Measurements from ENCODE around the gene GLRX3. TPM values are rescaled to one million over a fixed set of nuclear protein-coding genes. Genes with fewer than 3 reads are reported as not detected.

GLRX3 gene
- total RNA-seq, 1 donor from 2014 or later, result 61.2 TPM

DNA sequence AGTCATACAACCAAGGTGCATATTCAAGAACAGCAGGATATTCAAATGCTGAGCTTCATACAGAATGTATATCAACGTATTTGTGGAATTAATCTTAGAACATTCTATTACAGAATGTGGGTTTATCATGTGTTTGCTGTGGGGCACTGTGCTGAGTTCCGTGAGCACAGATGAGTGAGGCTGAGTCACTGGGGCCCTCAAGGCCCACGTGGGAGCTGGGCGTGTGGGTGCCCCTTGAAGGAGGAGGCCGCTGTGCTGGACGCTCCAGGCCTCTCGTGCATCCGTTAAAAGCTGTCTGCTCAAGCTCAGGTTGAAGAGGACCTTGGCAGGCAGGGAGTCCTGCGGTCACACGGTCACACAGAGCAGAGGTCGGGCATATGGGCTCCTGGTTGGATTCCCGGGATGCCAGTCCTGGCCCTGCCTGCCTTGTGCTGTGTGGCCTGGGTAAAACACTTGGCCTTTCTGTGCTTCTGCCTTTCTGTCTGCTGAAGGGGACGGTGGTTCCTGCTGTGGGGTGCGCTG, 70.1 kb downstream of the GLRX3 start:
- H3K9me3 Mint-ChIP-seq (ENCODE audit: unreplicated experiment), result no peaks in the 10 kb centered on the region
- H3K36me3 Mint-ChIP-seq (ENCODE audit: unreplicated experiment), result no peaks in the 10 kb centered on the region
- H3K4me1 Mint-ChIP-seq (ENCODE audit: unreplicated experiment), result no peaks in the 10 kb centered on the region
- H3K27ac Mint-ChIP-seq (ENCODE audit: unreplicated experiment), result no peak overlapping the region
- DNase-seq (ENCODE audit: extremely low spot score, unreplicated experiment), result no peak
- TF ChIP-seq, protein P1, sequence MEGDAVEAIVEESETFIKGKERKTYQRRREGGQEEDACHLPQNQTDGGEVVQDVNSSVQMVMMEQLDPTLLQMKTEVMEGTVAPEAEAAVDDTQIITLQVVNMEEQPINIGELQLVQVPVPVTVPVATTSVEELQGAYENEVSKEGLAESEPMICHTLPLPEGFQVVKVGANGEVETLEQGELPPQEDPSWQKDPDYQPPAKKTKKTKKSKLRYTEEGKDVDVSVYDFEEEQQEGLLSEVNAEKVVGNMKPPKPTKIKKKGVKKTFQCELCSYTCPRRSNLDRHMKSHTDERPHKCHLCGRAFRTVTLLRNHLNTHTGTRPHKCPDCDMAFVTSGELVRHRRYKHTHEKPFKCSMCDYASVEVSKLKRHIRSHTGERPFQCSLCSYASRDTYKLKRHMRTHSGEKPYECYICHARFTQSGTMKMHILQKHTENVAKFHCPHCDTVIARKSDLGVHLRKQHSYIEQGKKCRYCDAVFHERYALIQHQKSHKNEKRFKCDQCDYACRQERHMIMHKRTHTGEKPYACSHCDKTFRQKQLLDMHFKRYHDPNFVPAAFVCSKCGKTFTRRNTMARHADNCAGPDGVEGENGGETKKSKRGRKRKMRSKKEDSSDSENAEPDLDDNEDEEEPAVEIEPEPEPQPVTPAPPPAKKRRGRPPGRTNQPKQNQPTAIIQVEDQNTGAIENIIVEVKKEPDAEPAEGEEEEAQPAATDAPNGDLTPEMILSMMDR (IDR thresholded peaks at IDR 0.05), result no peak
- no peaks in the 10 kb centered on the region for H3K27me3 Mint-ChIP-seq (ENCODE audit: unreplicated experiment)
- no peak overlapping the region for H3K4me3 Mint-ChIP-seq (ENCODE audit: unreplicated experiment)

- Mint-ChIP-seq H3K4me1 (ENCODE audit: unreplicated experiment) (no peaks in the 10 kb centered on the region), H3K36me3 (ENCODE audit: unreplicated experiment) (no peaks in the 10 kb centered on the region), H3K27ac (ENCODE audit: unreplicated experiment) (no peak overlapping the region), H3K27me3 (ENCODE audit: unreplicated experiment) (no peaks in the 10 kb centered on the region), H3K9me3 (ENCODE audit: unreplicated experiment) (no peaks in the 10 kb centered on the region), H3K4me3 (ENCODE audit: unreplicated experiment) (no peak overlapping the region)
- DNase-seq (ENCODE audit: extremely low spot score, unreplicated experiment), result no peak
- TF ChIP-seq, protein P1 (IDR thresholded peaks at IDR 0.05), result no peak
Measured at GRCh38 chr10:130207205-130207604, 71.0 kb downstream of the GLRX3 start.

DNA sequence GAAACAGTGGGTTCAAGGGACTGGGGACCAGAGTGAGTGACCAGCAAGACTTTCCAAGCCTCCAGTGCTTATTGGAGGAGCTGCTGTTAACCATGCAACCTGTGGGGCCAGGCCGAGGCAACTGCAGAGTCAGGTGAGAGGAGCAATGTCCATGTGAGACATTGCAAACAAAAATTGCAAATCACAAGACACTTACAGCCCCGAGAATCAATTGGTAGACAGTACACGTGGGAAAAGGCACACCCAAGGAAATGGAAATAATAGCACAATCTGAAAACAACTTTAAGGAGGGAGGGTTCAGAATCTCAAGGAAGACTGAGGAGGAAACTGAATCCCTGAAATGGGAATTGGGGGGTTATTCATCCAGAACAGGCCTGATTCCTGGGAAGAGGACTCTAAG, 72.6 kb downstream of the GLRX3 start:
- Mint-ChIP-seq H3K4me3 (ENCODE audit: unreplicated experiment) (no peak overlapping the region), H3K4me1 (ENCODE audit: unreplicated experiment) (no peaks in the 10 kb centered on the region), H3K27me3 (ENCODE audit: unreplicated experiment) (no peaks in the 10 kb centered on the region), H3K9me3 (ENCODE audit: unreplicated experiment) (no peaks in the 10 kb centered on the region), H3K36me3 (ENCODE audit: unreplicated experiment) (no peaks in the 10 kb centered on the region), H3K27ac (ENCODE audit: unreplicated experiment) (no peak overlapping the region)
- DNase-seq (ENCODE audit: extremely low spot score, unreplicated experiment), result no peak
- TF ChIP-seq, protein P1 (IDR thresholded peaks at IDR 0.05), result no peak

- Mint-ChIP-seq H3K4me3 (ENCODE audit: unreplicated experiment) (no peak overlapping the region), H3K27me3 (ENCODE audit: unreplicated experiment) (no peaks in the 10 kb centered on the region), H3K27ac (ENCODE audit: unreplicated experiment) (no peak overlapping the region), H3K4me1 (ENCODE audit: unreplicated experiment) (no peaks in the 10 kb centered on the region), H3K9me3 (ENCODE audit: unreplicated experiment) (peaks cover 11% of the 10 kb centered on the region), H3K36me3 (ENCODE audit: unreplicated experiment) (no peaks in the 10 kb centered on the region)
- no peak for DNase-seq (ENCODE audit: extremely low spot score, unreplicated experiment)
- TF ChIP-seq, protein P1 (IDR thresholded peaks at IDR 0.05), result no peak
Measured at GRCh38 chr10:130212746-130213145, 76.6 kb downstream of the GLRX3 start.

DNA sequence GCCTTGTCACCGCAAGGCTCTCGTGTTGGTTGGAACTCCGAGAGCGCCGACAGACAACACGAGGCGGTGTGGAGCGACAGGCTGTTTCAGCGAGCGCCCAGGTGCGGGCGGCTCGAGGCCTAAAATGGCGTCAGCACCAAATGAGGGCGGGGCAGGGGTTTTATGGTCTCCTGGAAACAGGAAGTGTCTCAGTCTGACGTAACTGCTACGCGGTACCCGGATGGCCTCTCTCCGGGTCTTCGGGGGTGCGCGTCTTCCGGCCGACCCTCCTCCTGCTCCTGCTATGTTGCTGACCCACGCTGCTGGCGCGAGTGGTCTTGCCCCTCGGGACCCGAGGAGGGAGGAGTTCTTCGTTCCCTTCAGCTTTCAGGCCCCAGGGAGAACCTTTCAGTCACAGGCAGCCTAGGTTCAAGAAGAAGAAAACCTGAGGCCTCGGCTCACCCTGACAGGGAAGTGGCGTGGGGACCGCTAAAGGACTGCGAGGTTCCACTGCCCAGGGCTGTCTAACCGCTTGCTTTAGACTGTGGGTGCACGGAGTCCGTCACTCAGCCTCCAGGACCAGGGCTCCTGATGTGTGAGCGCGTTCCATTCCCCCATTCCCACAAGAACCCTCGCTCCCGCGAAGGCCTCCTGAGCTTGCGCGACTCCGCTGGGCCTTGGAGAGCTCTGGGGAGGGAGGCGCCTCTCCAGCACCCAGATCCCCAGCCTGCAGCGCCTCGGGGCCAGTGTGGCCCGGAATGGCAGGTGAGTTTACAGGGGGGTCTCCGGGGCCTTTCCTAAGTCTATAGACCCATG, 77.3 kb downstream of the GLRX3 start:
- Mint-ChIP-seq H3K4me1 (ENCODE audit: unreplicated experiment) (no peaks in the 10 kb centered on the region), H3K9me3 (ENCODE audit: unreplicated experiment) (peaks cover 11% of the 10 kb centered on the region), H3K27ac (ENCODE audit: unreplicated experiment) (no peak overlapping the region), H3K27me3 (ENCODE audit: unreplicated experiment) (no peaks in the 10 kb centered on the region), H3K36me3 (ENCODE audit: unreplicated experiment) (no peaks in the 10 kb centered on the region), H3K4me3 (ENCODE audit: unreplicated experiment) (no peak overlapping the region)
- TF ChIP-seq, protein P1 (IDR thresholded peaks at IDR 0.05), result no peak
- DNase-seq (ENCODE audit: extremely low spot score, unreplicated experiment), result no peak

Data from osteocyte (in vitro differentiated cells).